GM19397 (cell line): ENCODE results near the gene ZNF230.
A peak's percentile ranks its signal among the peaks of the same experiment; 100 is the strongest.

Experiments used
- ATAC-seq: cut with Tn5 transposase; IDR thresholded peaks from one replicate; pipeline ENCODE4 v1.9.1; 2021; ENCODE audit warnings: mild to moderate bottlenecking, moderate library complexity; ENCODE audit not compliant: unreplicated experiment

ZNF230 gene

DNA sequence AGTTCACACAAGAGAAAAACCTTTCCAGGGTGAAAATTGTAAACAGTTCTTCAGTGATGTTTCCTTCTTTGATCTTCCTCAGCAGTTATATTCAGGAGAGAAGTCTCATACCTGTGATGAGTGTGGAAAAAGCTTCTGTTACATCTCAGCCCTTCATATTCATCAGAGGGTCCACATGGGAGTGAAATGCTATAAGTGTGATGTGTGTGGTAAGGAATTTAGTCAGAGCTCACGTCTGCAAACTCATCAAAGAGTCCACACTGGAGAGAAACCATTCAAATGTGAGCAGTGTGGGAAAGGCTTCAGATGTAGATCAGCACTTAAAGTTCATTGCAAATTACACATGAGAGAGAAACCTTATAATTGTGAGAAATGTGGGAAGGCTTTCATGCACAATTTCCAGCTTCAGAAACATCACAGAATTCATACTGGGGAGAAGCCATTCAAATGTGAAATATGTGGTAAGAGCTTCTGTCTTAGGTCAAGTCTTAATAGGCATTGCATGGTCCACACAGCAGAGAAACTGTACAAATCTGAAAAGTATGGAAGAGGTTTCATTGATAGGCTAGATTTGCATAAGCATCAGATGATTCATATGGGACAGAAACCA is 29.3 kb downstream of the ZNF230 start:
- no peak for ATAC-seq

DNA sequence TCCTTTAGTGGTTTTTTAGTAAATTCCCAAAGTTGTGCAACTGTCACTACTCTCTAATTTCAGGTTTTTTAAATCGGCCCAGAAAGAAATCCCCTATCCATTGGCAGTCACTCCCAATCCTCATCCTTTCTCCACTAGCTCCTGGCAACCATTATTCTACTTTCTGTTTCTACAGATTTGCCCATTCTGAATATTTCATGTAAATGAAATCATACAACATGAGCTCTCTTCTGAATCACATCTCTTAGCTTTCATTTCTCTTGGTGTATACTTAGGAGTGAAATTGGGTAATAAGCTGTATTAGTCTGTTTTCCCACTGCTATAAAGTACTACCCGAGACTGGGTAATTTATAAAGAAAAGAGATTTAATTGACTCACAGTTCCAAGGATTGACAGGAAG is 39.4 kb downstream of the ZNF230 start:
- ATAC-seq: no peak

DNA sequence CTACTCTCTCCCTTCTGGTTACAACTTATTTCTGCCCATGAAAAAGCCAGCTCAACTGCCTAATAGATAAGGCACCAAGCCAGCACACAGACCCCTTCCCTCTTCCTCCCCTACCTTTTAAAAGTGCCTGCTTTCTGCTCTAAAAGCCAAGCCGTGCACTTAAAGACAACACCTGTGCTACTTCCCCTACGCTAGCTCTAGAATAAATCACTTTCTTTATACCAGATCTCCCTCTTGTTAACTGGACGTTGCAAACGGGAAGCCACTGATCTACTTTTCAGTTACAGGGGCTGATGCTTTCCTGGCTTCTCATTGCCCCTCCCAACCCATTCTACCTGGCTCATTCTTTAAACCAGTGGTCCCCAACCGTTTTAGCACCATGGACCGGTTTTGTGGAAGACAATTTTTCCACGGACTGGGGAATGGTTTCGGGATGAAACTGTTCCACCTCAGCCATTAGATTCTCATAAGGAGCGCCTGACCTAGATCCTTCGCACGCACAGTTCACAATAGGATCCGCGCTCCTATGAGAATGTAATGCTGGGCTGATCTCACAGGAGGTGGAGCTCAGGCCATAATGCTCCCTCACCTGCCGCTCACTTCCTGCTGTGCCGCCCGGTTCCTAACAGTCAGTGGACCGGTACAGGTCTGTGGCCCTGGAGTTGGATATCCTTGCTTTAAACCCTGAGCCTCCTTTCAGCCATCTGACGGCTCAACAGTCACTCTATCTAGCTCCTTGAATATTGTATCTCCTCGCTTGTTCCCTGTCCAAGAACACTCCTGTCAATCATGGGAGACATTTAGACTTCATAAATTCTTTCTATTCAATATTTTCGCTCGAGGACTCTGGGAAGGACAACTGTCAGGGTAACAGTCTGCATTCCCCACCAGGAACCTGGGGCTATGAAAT is 48.2 kb downstream of the ZNF230 start:
- peak; percentile 12 for ATAC-seq

DNA sequence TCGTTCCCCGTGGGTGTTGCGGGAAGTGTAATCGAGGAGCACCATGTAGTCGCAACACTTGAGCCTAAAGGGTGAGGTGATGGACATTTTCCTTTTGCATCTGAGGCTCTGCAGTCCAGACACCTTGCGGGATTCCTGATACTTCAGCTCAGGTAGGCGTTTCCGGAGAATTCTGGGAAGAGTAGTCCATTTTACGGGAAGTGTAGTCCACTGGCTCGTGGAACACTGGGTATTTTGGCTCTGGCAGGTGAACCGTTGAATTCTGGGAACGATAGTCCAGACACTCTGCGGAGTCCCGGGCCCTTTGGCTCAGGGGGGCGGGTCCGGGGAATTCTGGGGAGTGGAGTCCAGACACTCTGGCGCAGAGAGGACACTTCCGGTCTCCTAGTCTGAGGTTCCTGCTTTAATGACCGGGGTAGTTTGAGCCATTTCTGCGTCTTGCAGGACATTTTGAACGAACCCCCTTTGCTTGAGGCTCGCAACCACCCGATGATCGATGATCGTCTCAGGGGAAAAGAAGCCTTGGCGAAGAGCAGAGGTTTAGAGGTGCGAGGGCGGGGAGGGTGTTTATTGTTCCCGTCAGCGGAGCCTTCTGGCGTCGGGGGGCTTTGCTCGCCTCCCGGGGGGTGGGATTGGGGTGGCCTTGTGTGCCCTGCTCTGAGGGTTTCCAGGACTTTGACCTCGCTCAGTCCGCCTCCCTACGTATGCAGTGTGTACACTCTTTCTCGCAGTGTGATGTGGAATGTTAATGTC is 49.1 kb downstream of the ZNF230 start, which contains the start of gene ZNF223:
Gene ZNF223 (plus strand): TSS at position 387 of the 753 bp plus-strand sequence. CDS start 3,141 bp downstream, outside the sequence.
- ATAC-seq: peak; percentile 55

DNA sequence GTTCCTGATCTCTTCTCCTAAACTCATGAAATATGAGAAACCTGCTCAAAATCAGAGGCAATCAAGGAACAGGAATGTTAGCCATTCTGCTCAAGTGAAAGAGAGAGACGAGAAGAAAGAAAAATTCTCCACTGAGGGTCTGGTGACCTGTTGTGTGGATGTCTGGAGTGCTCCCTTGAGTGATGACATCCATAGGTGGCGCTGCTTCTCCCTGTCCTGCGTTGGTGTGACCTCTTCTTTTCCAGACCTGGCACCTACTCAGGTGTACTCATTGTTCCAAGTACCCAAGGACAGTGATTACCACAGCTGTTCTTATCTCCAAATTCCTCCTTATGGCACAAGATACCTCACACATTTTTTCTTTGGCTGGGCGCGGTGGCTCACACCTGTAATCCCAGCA is 53.1 kb downstream of the ZNF230 start:
- no peak for ATAC-seq

DNA sequence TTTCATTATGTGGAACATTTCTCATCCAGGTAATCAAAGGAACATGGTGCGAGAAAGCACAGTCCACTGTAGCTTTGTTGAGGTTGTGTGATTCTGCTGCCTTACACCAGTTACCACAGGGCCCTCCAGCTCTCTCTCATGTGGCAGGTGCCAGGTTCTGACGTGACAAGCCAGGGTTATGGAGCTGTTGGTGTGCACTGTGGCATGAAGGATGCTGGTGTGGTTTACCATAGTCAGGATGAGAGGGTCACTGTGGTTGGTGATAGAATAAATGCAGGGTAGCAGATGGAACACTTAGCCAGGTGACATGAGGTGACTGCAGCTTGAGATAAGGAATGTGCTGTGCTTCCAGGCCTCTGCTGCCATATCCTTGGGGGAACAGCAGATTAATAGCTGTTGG is 56.5 kb downstream of the ZNF230 start:
- ATAC-seq: no peak

DNA sequence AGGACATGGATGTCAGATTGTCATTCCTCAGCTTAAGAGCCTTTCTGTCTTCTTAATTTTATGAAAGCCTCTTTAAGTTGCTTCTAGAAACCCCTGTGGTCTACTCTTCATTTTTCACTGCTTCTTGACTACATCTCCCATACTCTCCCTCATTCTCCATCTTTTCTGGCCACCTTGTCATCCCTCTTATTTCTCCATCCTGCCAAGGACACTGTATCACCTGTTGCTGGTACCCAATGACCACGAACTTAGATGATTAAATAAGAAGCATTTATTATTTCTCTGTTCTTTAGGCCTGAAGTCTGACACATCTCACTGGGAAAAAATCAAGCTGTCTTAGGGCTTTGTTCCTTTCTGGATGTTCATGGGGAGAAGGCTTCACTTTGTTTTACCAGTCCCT is 58.3 kb downstream of the ZNF230 start:
- no peak for ATAC-seq
